ENCODE results near the gene CILP2.

DNA sequence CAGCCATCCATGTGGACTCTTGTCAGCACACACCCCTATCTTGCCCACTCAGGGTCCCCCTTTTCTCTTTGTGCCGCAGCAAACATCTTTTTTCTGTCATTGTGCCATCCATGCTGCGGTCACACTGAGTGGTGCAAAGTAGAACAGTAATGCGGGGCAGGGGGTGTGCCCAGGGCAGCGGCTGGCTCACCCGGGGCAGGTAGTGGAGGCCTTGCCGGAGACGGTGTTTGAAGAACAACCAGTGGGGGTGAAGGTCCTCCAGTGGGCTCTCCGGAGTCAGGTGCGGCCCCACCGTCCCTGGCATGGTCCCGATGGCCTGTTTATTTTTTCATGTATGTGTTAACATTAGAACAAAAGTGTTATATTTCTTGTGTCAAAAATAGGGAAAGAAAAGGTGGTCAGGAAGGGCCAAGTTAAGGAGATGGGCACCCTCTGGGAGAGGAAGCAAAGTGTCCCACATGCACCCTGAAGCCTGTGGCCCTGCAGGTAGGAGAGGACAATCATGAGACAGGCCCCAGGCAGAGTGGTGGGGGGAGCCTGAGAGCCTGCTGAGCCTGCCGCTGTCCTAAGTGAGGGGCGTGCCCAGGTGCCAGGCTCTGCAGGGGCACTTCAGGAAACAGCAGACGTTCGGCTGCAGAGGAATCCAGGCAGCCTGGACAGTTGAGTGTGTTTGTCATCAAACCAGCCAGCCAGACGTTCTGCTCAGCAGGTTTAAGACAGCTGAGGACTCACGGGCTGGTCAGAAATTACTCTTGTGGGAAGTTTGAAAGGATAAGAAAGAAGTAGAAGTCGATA, 35.1 kb upstream of the CILP2 start:
- TF ChIP-seq, protein P1, sequence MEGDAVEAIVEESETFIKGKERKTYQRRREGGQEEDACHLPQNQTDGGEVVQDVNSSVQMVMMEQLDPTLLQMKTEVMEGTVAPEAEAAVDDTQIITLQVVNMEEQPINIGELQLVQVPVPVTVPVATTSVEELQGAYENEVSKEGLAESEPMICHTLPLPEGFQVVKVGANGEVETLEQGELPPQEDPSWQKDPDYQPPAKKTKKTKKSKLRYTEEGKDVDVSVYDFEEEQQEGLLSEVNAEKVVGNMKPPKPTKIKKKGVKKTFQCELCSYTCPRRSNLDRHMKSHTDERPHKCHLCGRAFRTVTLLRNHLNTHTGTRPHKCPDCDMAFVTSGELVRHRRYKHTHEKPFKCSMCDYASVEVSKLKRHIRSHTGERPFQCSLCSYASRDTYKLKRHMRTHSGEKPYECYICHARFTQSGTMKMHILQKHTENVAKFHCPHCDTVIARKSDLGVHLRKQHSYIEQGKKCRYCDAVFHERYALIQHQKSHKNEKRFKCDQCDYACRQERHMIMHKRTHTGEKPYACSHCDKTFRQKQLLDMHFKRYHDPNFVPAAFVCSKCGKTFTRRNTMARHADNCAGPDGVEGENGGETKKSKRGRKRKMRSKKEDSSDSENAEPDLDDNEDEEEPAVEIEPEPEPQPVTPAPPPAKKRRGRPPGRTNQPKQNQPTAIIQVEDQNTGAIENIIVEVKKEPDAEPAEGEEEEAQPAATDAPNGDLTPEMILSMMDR (conservative IDR thresholded peaks at IDR 0.05; ENCODE audit: low read depth, low read length), result no peak
- no peak for TF ChIP-seq EZH2 (IDR thresholded peaks at IDR 0.05; ENCODE audit: borderline replicate concordance, low read depth, low read length, poor library complexity, severe bottlenecking)
